IPS-18a (cell line): Measurements from ENCODE around the gene RNU5B-1.

Source experiments
- H3K27ac ChIP-seq: one replicate; pipeline ENCODE4 v1.5.1; 2013; ENCODE audit warnings: low read length
- H3K27me3 ChIP-seq: one replicate; pipeline ENCODE4 v1.6.1; 2013; ENCODE audit warnings: mild to moderate bottlenecking, low read length; ENCODE audit not compliant: control insufficient read depth, insufficient read depth
- H3K36me3 ChIP-seq: one replicate; pipeline ENCODE4 v1.6.1; 2013; ENCODE audit warnings: low read depth, low read length; ENCODE audit not compliant: control insufficient read depth
- H3K4me1 ChIP-seq: one replicate; pipeline ENCODE4 v1.6.1; 2013; ENCODE audit warnings: low read depth, low read length; ENCODE audit not compliant: control insufficient read depth
- H3K4me3 ChIP-seq: one replicate; pipeline ENCODE4 v1.5.1; 2013; ENCODE audit warnings: low read length
- H3K9ac ChIP-seq: one replicate; pipeline ENCODE4 v1.6.1; 2013; ENCODE audit warnings: mild to moderate bottlenecking, low read length, moderate library complexity
- H3K9me3 ChIP-seq: one replicate; pipeline ENCODE4 v1.6.1; 2013; ENCODE audit warnings: low read depth, low read length; ENCODE audit not compliant: control insufficient read depth

The RNU5B-1 gene

DNA sequence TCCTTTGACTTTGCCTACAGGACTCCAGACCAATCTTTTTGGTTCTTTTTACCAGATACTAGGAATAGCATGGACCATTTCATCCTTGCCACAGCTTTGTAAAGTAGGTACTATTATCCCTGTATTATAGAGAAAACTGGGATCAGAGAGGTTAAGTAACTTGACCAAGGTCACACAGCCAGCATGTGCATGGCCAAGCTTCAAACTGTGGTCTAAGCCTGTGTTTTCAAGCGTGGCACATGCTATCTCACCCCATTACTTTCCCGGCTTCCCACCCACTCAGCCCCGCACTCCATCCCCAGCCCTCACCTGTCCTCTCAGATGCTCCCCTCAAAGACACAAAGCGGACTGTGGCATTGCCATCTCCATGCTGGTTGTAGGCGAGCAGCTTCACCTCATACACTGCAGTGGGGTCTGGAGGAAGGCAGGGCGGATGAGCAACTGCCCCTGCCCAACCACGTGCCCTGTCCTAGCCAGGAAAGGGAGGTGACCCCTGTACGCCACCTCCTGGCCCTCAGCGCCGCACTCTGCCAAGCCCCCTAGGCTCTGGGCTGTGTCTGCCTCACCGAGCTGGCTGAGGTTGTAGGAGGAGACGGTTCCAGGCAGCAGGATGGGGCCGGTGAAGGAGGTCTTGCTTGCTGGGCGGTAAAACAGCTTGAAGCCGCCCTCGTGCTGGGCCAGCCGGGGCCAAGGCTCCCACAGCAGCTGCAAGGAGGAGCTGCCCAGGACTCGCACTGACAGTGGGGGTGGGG, 25.7 kb downstream of the RNU5B-1 start:
- Histone ChIP-seq H3K27ac (no peak overlapping the region), H3K36me3 (peaks cover 28% of the 10 kb centered on the region), H3K9me3 (no peaks in the 10 kb centered on the region), H3K4me3 (no peak overlapping the region), H3K9ac (no peak overlapping the region), H3K4me1 (peaks cover 17% of the 10 kb centered on the region), H3K27me3 (no peaks in the 10 kb centered on the region)

- Histone ChIP-seq H3K27me3 (no peaks in the 10 kb centered on the region), H3K27ac (no peak overlapping the region), H3K4me1 (peaks cover 17% of the 10 kb centered on the region), H3K36me3 (peaks cover 28% of the 10 kb centered on the region), H3K9ac (no peak overlapping the region), H3K4me3 (no peak overlapping the region), H3K9me3 (no peaks in the 10 kb centered on the region)
Measured at GRCh38 chr15:65330934-65331645, 26.6 kb downstream of the RNU5B-1 start.

GRCh38 chr15:65331811-65332210, 27.3 kb downstream of the RNU5B-1 start:
- Histone ChIP-seq H3K27me3 (no peaks in the 10 kb centered on the region), H3K27ac (no peak overlapping the region), H3K4me1 (peaks cover 23% of the 10 kb centered on the region), H3K9ac (no peak overlapping the region), H3K4me3 (no peak overlapping the region), H3K9me3 (no peaks in the 10 kb centered on the region), H3K36me3 (peaks cover 28% of the 10 kb centered on the region)

- H3K27me3 ChIP-seq, result no peaks in the 10 kb centered on the region
- H3K36me3 ChIP-seq, result peaks cover 28% of the 10 kb centered on the region
- H3K27ac ChIP-seq, result no peak overlapping the region
- no peaks in the 10 kb centered on the region for H3K9me3 ChIP-seq
- H3K4me3 ChIP-seq, result no peak overlapping the region
- peaks cover 31% of the 10 kb centered on the region for H3K4me1 ChIP-seq
- H3K9ac ChIP-seq, result no peak overlapping the region
Measured at GRCh38 chr15:65332391-65333147, 28.1 kb downstream of the RNU5B-1 start.

DNA sequence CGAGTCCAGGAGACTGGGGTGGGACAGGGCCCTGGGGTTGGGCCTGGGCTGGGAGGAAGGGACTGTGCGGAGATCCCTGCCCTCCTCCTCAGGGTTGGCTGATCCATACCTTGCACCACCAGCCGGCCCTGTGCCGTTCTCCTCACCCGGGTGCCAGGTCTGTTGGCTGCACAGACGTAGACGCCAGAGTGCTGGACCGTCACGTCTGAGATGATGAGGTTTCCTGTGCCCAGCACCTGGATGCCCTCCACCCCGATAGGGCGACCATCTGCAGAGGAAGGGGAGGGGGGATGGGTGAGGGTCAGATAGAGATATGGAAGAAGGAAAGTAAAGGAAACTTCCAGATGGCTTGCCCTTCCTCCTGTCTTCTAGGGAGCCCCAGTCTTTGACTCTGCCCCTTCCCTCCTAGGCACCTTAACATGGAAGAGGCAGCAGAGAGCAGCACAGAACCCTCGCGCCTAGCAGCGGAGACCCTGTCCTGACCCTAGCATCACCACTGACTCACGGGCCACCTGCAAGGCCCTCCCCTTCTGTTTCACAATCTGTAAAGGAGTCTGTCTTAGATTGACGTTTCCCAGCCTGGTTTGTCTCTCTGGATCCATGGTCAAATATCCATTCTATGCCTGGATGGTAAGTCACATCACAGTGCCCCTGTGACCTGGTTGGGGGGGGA, 28.8 kb downstream of the RNU5B-1 start:
- no peaks in the 10 kb centered on the region for H3K27me3 ChIP-seq
- peaks cover 28% of the 10 kb centered on the region for H3K36me3 ChIP-seq
- no peak overlapping the region for H3K9ac ChIP-seq
- H3K27ac ChIP-seq, result no peak overlapping the region
- no peaks in the 10 kb centered on the region for H3K9me3 ChIP-seq
- no peak overlapping the region for H3K4me3 ChIP-seq
- H3K4me1 ChIP-seq, result peaks cover 38% of the 10 kb centered on the region

DNA sequence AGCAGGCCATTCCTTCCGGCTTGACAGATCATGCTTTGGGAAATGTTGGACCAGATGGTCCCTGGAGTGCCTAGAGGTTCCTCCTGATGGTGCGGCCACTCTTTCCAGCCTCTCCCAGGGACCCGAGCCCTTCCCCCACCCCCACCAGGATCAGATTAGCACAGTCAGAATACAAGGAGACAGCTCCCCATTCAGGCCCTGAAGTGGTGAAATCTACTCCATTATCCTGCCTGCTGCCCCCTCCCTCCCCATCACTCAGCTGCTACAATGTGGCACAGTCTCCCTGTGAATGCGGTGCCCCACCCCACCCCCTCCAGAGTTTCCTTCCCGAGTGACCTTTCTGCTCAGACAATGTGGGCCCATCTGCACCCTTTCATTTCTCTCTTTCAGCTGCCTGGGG, 29.4 kb downstream of the RNU5B-1 start:
- Histone ChIP-seq H3K27ac (no peak overlapping the region), H3K9ac (no peak overlapping the region), H3K4me1 (peaks cover 40% of the 10 kb centered on the region), H3K9me3 (no peaks in the 10 kb centered on the region), H3K36me3 (peaks cover 28% of the 10 kb centered on the region), H3K27me3 (no peaks in the 10 kb centered on the region), H3K4me3 (no peak overlapping the region)

DNA sequence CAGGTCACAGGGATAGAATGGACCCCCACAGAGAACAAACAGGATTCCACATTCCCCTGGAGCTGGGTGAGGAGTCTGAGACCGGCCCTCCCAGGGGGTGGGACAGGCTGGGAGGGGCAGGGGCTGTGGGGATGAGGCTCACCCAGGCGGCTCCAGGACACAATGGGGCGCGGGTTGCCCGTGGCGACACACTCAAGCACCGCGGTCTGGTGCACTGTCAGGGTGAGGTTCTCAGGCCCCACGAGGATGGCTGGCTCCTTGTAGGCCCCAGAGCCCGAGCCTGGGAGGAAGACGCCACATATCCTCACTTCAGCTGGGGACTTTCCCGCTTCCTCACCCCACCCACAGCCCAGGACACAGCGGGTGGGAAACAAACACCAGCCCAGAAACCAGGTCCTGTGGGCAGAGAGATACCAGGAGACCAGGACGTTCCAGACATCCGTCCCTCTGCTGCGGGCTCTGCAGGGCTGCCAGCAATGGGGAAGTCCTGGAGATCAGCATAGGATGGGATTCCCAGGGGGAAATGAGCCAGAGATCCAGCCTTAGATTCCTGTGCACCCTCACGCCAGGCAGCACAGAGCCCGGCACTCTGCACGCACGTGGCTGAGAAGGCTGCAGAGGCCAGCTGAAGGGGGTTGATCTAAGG, 30.2 kb downstream of the RNU5B-1 start:
- Histone ChIP-seq H3K9ac (no peak overlapping the region), H3K27ac (no peak overlapping the region), H3K36me3 (peaks cover 20% of the 10 kb centered on the region), H3K4me1 (peaks cover 42% of the 10 kb centered on the region), H3K4me3 (no peak overlapping the region), H3K27me3 (no peaks in the 10 kb centered on the region), H3K9me3 (no peaks in the 10 kb centered on the region)

- no peak overlapping the region for H3K27ac ChIP-seq
- no peaks in the 10 kb centered on the region for H3K9me3 ChIP-seq
- no peak overlapping the region for H3K4me3 ChIP-seq
- H3K36me3 ChIP-seq, result peaks cover 14% of the 10 kb centered on the region
- H3K27me3 ChIP-seq, result no peaks in the 10 kb centered on the region
- no peak overlapping the region for H3K9ac ChIP-seq
- H3K4me1 ChIP-seq, result peaks cover 49% of the 10 kb centered on the region
Measured at GRCh38 chr15:65335278-65336055, 31.0 kb downstream of the RNU5B-1 start.

- H3K27me3 ChIP-seq, result no peaks in the 10 kb centered on the region
- H3K9ac ChIP-seq, result no peak overlapping the region
- peaks cover under 1% of the 10 kb centered on the region for H3K36me3 ChIP-seq
- no peak overlapping the region for H3K4me3 ChIP-seq
- H3K4me1 ChIP-seq, result peaks cover 50% of the 10 kb centered on the region
- H3K27ac ChIP-seq, result no peak overlapping the region
- no peaks in the 10 kb centered on the region for H3K9me3 ChIP-seq
Measured at GRCh38 chr15:65336493-65337435, 32.3 kb downstream of the RNU5B-1 start.
